K562 (cell line): ENCODE measurements around the gene ESR2. TPM values are rescaled to one million over a fixed set of nuclear protein-coding genes. Genes with fewer than 3 reads are reported as not detected.

ENCODE experiments used
- ATAC-seq: fragments of 200-7000 bp; cut with Tn5 transposase; 3 replicates; pipeline ENCODE4 v1.9.1; 2020; ENCODE audit warnings: moderate library complexity
- BruUV-seq: library from RNA; stranded (reverse); fragments of 400-500 nt; replicated peaks from 2 replicates; lab custom pipeline; 2021; lab: Mats Ljungman, UMichigan
- CTCF ChIA-PET: fragments of 300-600 bp; formaldehyde crosslinking; extraction: SDS; loops from one replicate; lab custom pipeline; 2021; ENCODE audit warnings: low intra/inter-chr PET ratio; lab: Yijun Ruan, JAX
- POLR2A ChIA-PET: fragments of 300-600, 350-650 bp; sonication (Branson Sonifier 250); formaldehyde crosslinking; extraction: SDS; loops from one replicate; lab custom pipeline; 2021; ENCODE audit warnings: antibody characterized with exemption, inconsistent platforms; lab: Yijun Ruan, JAX
- DNase-seq, 4 experiments: peaks; one replicate each; pipeline versions ENCODE4 v3.0.0 to v3.0.0-alpha.2; 2011 to 2018; ENCODE audit warnings: low spot score in 3 of 4, mixed read lengths in 3 of 4; ENCODE audit errors: extremely low read depth in 1 of 4
- FAIRE-seq: peaks from 2 replicates; lab custom pipeline; 2011; peaks lifted over from hg19 to GRCh38; lab: Jason Lieb, UNC
- H2AFZ ChIP-seq: 2 replicates; pipeline ENCODE4 v1.6.0; 2011; ENCODE audit warnings: low read depth, low read length, control low read depth, inconsistent platforms
- H3K27ac ChIP-seq: fragments of 200-600 bp; 3 replicates; pipeline ENCODE4 v1.8.0; 2011; ENCODE audit warnings: low read depth, mild to moderate bottlenecking, control low read depth, inconsistent platforms, low read length, moderate library complexity, mixed read lengths; ENCODE audit errors: extremely low read depth
- H3K27me3 ChIP-seq, 2 experiments: fragments of 300-600 bp in 1 of 2; 2 replicates in 1 of 2; 3 replicates in 1 of 2; pipeline versions ENCODE4 v1.6.0 to v1.8.0; 2011; ENCODE audit warnings: inconsistent platforms in 2 of 2, low read length in 2 of 2, mild to moderate bottlenecking in 1 of 2, mixed read lengths in 1 of 2, moderate library complexity in 1 of 2; ENCODE audit not compliant: control insufficient read depth in 2 of 2, insufficient read depth in 2 of 2
- H3K36me3 ChIP-seq: fragments of 300-600 bp; 3 replicates; pipeline ENCODE4 v1.8.0; 2011; ENCODE audit warnings: mild to moderate bottlenecking, low read length, inconsistent platforms; ENCODE audit not compliant: control insufficient read depth, insufficient read depth
- H3K4me1 ChIP-seq, 2 experiments: fragments of 200-600 bp in 1 of 2; replicated peaks in 1 of 2; 2 replicates in 1 of 2; 3 replicates in 1 of 2; pipeline versions ENCODE4 v1.5.1 to v1.8.0; 2011; ENCODE audit warnings: inconsistent platforms in 2 of 2, low read length in 2 of 2, mild to moderate bottlenecking in 1 of 2, mixed read lengths in 1 of 2, moderate library complexity in 1 of 2; ENCODE audit not compliant: control insufficient read depth in 2 of 2, insufficient read depth in 2 of 2
- H3K4me2 ChIP-seq: 2 replicates; pipeline ENCODE4 v1.6.1; 2011; ENCODE audit warnings: low read length, control low read depth, inconsistent platforms, mixed read lengths; ENCODE audit not compliant: insufficient read depth
- H3K4me3 ChIP-seq: fragments of 200-600 bp; sonication (generic), shearing (Covaris generic); 2 replicates; pipeline ENCODE4 v1.5.1; 2016; ENCODE audit warnings: control low read depth, inconsistent platforms
- H3K79me2 ChIP-seq: fragments of 200-600 bp; 3 replicates; pipeline ENCODE4 v1.8.0; 2011; ENCODE audit warnings: low read length, inconsistent platforms; ENCODE audit not compliant: control insufficient read depth, insufficient read depth
- H3K9ac ChIP-seq, 2 experiments: 2 replicates each; pipeline versions ENCODE4 v1.6.0 to v1.6.1; 2011; ENCODE audit warnings: low read depth in 2 of 2, low read length in 2 of 2, control low read depth in 1 of 2, inconsistent platforms in 1 of 2, mild to moderate bottlenecking in 1 of 2, mixed read lengths in 1 of 2; ENCODE audit not compliant: insufficient read depth in 1 of 2
- H3K9me1 ChIP-seq: one replicate; pipeline ENCODE4 v1.6.0; 2011; ENCODE audit warnings: inconsistent platforms, mild to moderate bottlenecking, low read length, moderate library complexity; ENCODE audit not compliant: control insufficient read depth, insufficient read depth
- H3K9me3 ChIP-seq: replicated peaks from 2 replicates; pipeline ENCODE4 v1.5.1; 2011; ENCODE audit warnings: low read depth, low read length, inconsistent platforms; ENCODE audit not compliant: control insufficient read depth, insufficient read depth
- H4K20me1 ChIP-seq: replicated peaks from 2 replicates; pipeline ENCODE4 v1.6.1; 2011; ENCODE audit warnings: low read length, inconsistent platforms, mixed read lengths; ENCODE audit not compliant: control insufficient read depth, insufficient read depth
- BRF2 ChIP-seq: IDR thresholded peaks from 3 replicates; pipeline ENCODE4 v1.6.1; 2011; ENCODE audit warnings: borderline replicate concordance, mild to moderate bottlenecking; ENCODE audit not compliant: insufficient read length, insufficient read depth
- CC2D1A ChIP-seq: fragments of 450-650 bp; IDR thresholded peaks from 2 replicates; pipeline ENCODE4 v1.6.1; 2017; ENCODE audit warnings: mild to moderate bottlenecking
- CTBP1 ChIP-seq: fragments of 450-650 bp; IDR thresholded peaks from 2 replicates; pipeline ENCODE4 v1.6.1; 2016; ENCODE audit warnings: borderline replicate concordance
- FIP1L1 ChIP-seq: fragments of 200-400 bp; formaldehyde crosslinking; IDR thresholded peaks from 2 replicates; pipeline ENCODE4 v1.6.1; 2018; ENCODE audit warnings: mild to moderate bottlenecking, low read depth, low read length; ENCODE audit not compliant: poor library complexity, severe bottlenecking
- FUS ChIP-seq: fragments of 200-400 bp; formaldehyde crosslinking; optimal IDR thresholded peaks from 2 replicates; pipeline ENCODE3; 2017; ENCODE audit warnings: low read depth, low read length
- GABPB2 ChIP-seq: fragments of 250-450 bp; sonication (Bioruptor Pico); conservative IDR thresholded peaks from 2 replicates; pipeline ENCODE4 v1.5.1; 2021; ENCODE audit warnings: mild to moderate bottlenecking
- GATAD2A ChIP-seq: fragments of 450-650 bp; IDR thresholded peaks from 2 replicates; pipeline ENCODE4 v1.6.1; 2017
- HDAC3 ChIP-seq: fragments of 450-650 bp; IDR thresholded peaks from 2 replicates; pipeline ENCODE4 v1.6.1; 2018; ENCODE audit warnings: borderline replicate concordance, mild to moderate bottlenecking, moderate library complexity; ENCODE audit not compliant: partially characterized antibody
- HDGF ChIP-seq: fragments of 450-650 bp; IDR thresholded peaks from 2 replicates; pipeline ENCODE4 v1.6.1; 2016
- THRAP3 ChIP-seq: fragments of 450-650 bp; IDR thresholded peaks from 2 replicates; pipeline ENCODE4 v1.6.1; 2016; ENCODE audit warnings: mild to moderate bottlenecking, inconsistent platforms, borderline replicate concordance
- WGBS: fragments of 100-300 bp; shearing (Covaris generic); methylation state at CpG from one replicate; pipeline ENCODE4 v1.1.6; 2016; ENCODE audit warnings: low coverage, mixed read lengths; ENCODE audit not compliant: insufficient coverage; ENCODE audit errors: missing lambda C conversion rate; 5-methylcytosine and 5-hydroxymethylcytosine counted together
- in situ Hi-C: fragments of 300-500 bp; cut with MboI; formaldehyde crosslinking; loops from 4 replicates; pipeline ENCODE4 v1.15.0; 2018; ENCODE audit warnings: inconsistent platforms, mixed read lengths
- intact Hi-C: fragments of 100-400 bp; cut with micrococcal nuclease; formaldehyde crosslinking; loops from 2 replicates; pipeline ENCODE4 v1.14.2; 2022
- polyA plus RNA-seq, 8 experiments: library from polyadenylated mRNA; depleted of rRNA in 4 of 8; stranded (reverse) in 5 of 8; unstranded in 3 of 8; fragments of >200 nt; fragmentation: Nextera tagmentation in 2 of 8; fragmentation: Illumina TruSeq in 1 of 8; extraction: Ambion mirVana in 2 of 8; extraction: Trizol in 1 of 8; gene quantifications; 2 replicates each; pipeline versions ENCODE4 v1.2.1 to v1.2.3, GENCODE V29; 2011 to 2014; ENCODE audit warnings: inconsistent platforms in 1 of 8, missing spikeins in 1 of 8
- total RNA-seq, 7 experiments: library from RNA; depleted of rRNA in 6 of 7; stranded (reverse); fragments of >200 nt in 6 of 7; fragmentation: Illumina TruSeq in 2 of 7; extraction: Trizol in 2 of 7; gene quantifications; 2 replicates each; pipeline versions ENCODE4 v1.2.1 to v1.2.3, GENCODE V29; 2011 to 2021; ENCODE audit warnings: low replicate concordance in 1 of 7
- TF ChIP-seq, protein P1 (sequence below): fragments of 450-650 bp; IDR thresholded peaks from 2 replicates; pipeline ENCODE4 v1.6.1; 2017; ENCODE audit warnings: mild to moderate bottlenecking, moderate library complexity
- TF ChIP-seq, protein P2 (sequence below): sonication (generic); formaldehyde crosslinking; IDR thresholded peaks from 2 replicates; pipeline ENCODE4 v1.8.1; 2023; ENCODE audit warnings: mild to moderate bottlenecking, missing genetic modification reagents

The ESR2 gene
- total and polyA plus RNA-seq, 9 of the 15 experiments (the other 6 are each of a cell fraction or from before 2014, with no cell fraction given) = 0.07 to 3.8 (median 2.0) TPM

DNA sequence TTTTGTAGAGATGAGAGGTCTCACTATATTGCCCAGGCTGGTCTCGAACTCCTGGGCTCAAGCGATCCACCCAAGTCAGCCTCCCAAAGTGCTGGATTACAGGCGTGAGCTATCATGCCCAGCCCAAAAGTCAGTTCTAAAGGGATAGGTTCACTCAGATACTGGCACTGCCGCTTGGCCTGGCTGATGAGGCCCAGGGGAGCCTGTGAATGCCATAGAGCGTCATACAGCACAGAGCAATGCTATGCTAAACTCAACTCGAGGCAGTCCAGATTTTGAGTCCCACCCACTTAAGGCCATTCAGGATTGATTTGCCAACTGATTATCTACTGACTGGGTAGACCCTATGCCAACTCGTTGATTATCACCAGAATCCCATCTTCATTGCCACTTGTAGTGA lies 179.4 kb downstream of the ESR2 start (continued):
- TF ChIP-seq, protein P1, sequence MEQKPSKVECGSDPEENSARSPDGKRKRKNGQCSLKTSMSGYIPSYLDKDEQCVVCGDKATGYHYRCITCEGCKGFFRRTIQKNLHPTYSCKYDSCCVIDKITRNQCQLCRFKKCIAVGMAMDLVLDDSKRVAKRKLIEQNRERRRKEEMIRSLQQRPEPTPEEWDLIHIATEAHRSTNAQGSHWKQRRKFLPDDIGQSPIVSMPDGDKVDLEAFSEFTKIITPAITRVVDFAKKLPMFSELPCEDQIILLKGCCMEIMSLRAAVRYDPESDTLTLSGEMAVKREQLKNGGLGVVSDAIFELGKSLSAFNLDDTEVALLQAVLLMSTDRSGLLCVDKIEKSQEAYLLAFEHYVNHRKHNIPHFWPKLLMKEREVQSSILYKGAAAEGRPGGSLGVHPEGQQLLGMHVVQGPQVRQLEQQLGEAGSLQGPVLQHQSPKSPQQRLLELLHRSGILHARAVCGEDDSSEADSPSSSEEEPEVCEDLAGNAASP = no peak
- no peak for TF ChIP-seq BRF2
- TF ChIP-seq HDAC3 = no peak
- no peak for TF ChIP-seq FIP1L1
- no peak for TF ChIP-seq THRAP3
- no peak for TF ChIP-seq FUS
- TF ChIP-seq CTBP1 = no peak
- TF ChIP-seq, all 486 proteins: peak for 0

- no peaks in the 10 kb centered on the region; a peak in 1 of 5 replicates for H3K4me1 ChIP-seq
- H3K36me3 ChIP-seq = no peaks in the 10 kb centered on the region
- H3K79me2 ChIP-seq = no peaks in the 10 kb centered on the region
- no TSS peak for BruUV-seq
- peaks cover 0 to 20% of the 10 kb centered on the region in 2 experiments; a peak in 3 of 5 replicates for H3K27me3 ChIP-seq
- FAIRE-seq (no peak), ATAC-seq (no peak; the same call in 1 of the 3 replicates), DNase-seq (peak in 1 of 4 experiments; percentile 5)
- no peaks in the 10 kb centered on the region for H3K9me3 ChIP-seq
- H4K20me1 ChIP-seq = 0 out of 2 replicates have a peak, but pooled peaks cover 3% of the 10 kb centered on the region
- H2AFZ ChIP-seq = no peak overlapping the region
- H3K27ac ChIP-seq = no peak overlapping the region
- CTCF ChIA-PET = no interaction called here
- WGBS = 0% methylated on average over 9 of the region's 9 CpGs
- in situ Hi-C loops (no loop called here), intact Hi-C loops (no loop called here)
- H3K4me2 ChIP-seq = no peak overlapping the region
- H3K4me3 ChIP-seq = no peak overlapping the region
- POLR2A ChIA-PET = no interaction called here
- H3K9me1 ChIP-seq = no peaks in the 10 kb centered on the region
- no peak overlapping the region; a peak in 1 of 4 replicates for H3K9ac ChIP-seq
- TF ChIP-seq, protein P2, sequence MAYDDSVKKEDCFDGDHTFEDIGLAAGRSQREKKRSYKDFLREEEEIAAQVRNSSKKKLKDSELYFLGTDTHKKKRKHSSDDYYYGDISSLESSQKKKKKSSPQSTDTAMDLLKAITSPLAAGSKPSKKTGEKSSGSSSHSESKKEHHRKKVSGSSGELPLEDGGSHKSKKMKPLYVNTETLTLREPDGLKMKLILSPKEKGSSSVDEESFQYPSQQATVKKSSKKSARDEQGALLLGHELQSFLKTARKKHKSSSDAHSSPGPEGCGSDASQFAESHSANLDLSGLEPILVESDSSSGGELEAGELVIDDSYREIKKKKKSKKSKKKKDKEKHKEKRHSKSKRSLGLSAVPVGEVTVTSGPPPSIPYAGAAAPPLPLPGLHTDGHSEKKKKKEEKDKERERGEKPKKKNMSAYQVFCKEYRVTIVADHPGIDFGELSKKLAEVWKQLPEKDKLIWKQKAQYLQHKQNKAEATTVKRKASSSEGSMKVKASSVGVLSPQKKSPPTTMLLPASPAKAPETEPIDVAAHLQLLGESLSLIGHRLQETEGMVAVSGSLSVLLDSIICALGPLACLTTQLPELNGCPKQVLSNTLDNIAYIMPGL = no peak
- TF ChIP-seq GABPB2 (CRISPR knock-in tag) (no peak), HDGF (no peak), GATAD2A (no peak), CC2D1A (no peak)
Measured at GRCh38 chr14:64114166-64114565, 180.0 kb downstream of the ESR2 start.
